Epidermal melanocyte (primary cell): ENCODE results near the gene NADK.
A peak's percentile ranks its signal among the peaks of the same experiment; 100 is the strongest.
"Not testable (repeated sequence)": the region's sequence is repeated elsewhere in the genome, so short reads cannot be mapped to it uniquely, and the experiment has no call there.

ENCODE experiments used
- DNase-seq: peaks from one replicate; pipeline ENCODE4 v3.0.0; 2011; ENCODE audit warnings: low spot score; ENCODE audit not compliant: insufficient read length

NADK gene

GRCh38 chr1:1748686-1749321, 29.5 kb downstream of the NADK start:
- no peak for DNase-seq

- DNase-seq, result not testable (repeated sequence)
These were observed 31.7 kb downstream of the NADK start for GRCh38 chr1:1746566-1746909.

- not testable (repeated sequence) for DNase-seq
These were observed 32.4 kb downstream of the NADK start for GRCh38 chr1:1745651-1746565.

- DNase-seq, result not testable (repeated sequence)
These were observed 35.7 kb downstream of the NADK start for GRCh38 chr1:1742529-1742928.

GRCh38 chr1:1741013-1741412, 37.3 kb downstream of the NADK start:
- DNase-seq, result peak; percentile 84

- DNase-seq, result not testable (repeated sequence)
These were observed 39.4 kb downstream of the NADK start for GRCh38 chr1:1738799-1739337.

GRCh38 chr1:1737675-1738590, 40.3 kb downstream of the NADK start:
- not testable (repeated sequence) for DNase-seq

- no peak for DNase-seq
These were observed 45.9 kb downstream of the NADK start for GRCh38 chr1:1732381-1732780.

- no peak for DNase-seq
These were observed 47.4 kb downstream of the NADK start for GRCh38 chr1:1730870-1731269.

- not testable (repeated sequence) for DNase-seq
These were observed 48.0 kb downstream of the NADK start for GRCh38 chr1:1730230-1730629.

GRCh38 chr1:1729116-1729816, 49.0 kb downstream of the NADK start:
- not testable (repeated sequence) for DNase-seq

- not testable (repeated sequence) for DNase-seq
These were observed 49.8 kb downstream of the NADK start for GRCh38 chr1:1728308-1729005.

GRCh38 chr1:1727131-1727651, 51.1 kb downstream of the NADK start:
- DNase-seq, result not testable (repeated sequence)

GRCh38 chr1:1726088-1726487, 52.2 kb downstream of the NADK start:
- DNase-seq, result not testable (repeated sequence)

GRCh38 chr1:1724035-1724864, 54.0 kb downstream of the NADK start, which contains the start of gene CDK11A:
CDK11A (minus strand) TSS chr1:1724357; CDS start chr1:1722818, 1,539 bp downstream.
- peak; percentile 89 for DNase-seq

GRCh38 chr1:1721201-1721600, 57.1 kb downstream of the NADK start:
- no peak for DNase-seq

GRCh38 chr1:1715109-1715883, 63.0 kb downstream of the NADK start:
- not testable (repeated sequence) for DNase-seq

- DNase-seq, result not testable (repeated sequence)
These were observed 70.4 kb downstream of the NADK start for GRCh38 chr1:1707897-1708296.
